Astrocyte (in vitro differentiated cells and primary cell): ENCODE data around the gene DNLZ. TPM values are rescaled to one million over a fixed set of nuclear protein-coding genes. Genes with fewer than 3 reads are reported as not detected.

ENCODE experiments used
- DNase-seq: peaks from one replicate; pipeline ENCODE4 v3.0.0-alpha.2; 2010; ENCODE audit warnings: low read depth
- FAIRE-seq: peaks from 2 replicates; lab custom pipeline; 2011; peaks lifted over from hg19 to GRCh38; lab: Jason Lieb, UNC
- H2AFZ ChIP-seq: 2 replicates; pipeline ENCODE4 v1.6.0; 2012; ENCODE audit warnings: low read depth, low read length, inconsistent platforms
- H3K27ac ChIP-seq: 2 replicates; pipeline ENCODE4 v1.5.1; 2011; ENCODE audit warnings: low read depth, low read length, inconsistent platforms
- H3K27me3 ChIP-seq: 2 replicates; pipeline ENCODE4 v1.6.0; 2011; ENCODE audit warnings: low read length, inconsistent platforms; ENCODE audit not compliant: insufficient read depth
- H3K36me3 ChIP-seq: 2 replicates; pipeline ENCODE4 v1.5.1; 2011; ENCODE audit warnings: low read length, inconsistent platforms; ENCODE audit not compliant: insufficient read depth
- H3K4me1 ChIP-seq: 2 replicates; pipeline ENCODE4 v1.5.1; 2011; ENCODE audit warnings: low read length, inconsistent platforms; ENCODE audit not compliant: insufficient read depth
- H3K4me2 ChIP-seq: 2 replicates; pipeline ENCODE4 v1.6.0; 2012; ENCODE audit warnings: low read length, inconsistent platforms
- H3K4me3 ChIP-seq: 2 replicates; pipeline ENCODE4 v1.5.1; 2011; ENCODE audit warnings: low read depth, mild to moderate bottlenecking, low read length, inconsistent platforms; ENCODE audit not compliant: insufficient read depth
- H3K79me2 ChIP-seq: 2 replicates; pipeline ENCODE4 v1.6.0; 2012; ENCODE audit warnings: mild to moderate bottlenecking, low read length, inconsistent platforms; ENCODE audit not compliant: insufficient read depth
- H3K9ac ChIP-seq: 2 replicates; pipeline ENCODE4 v1.6.0; 2012; ENCODE audit warnings: mild to moderate bottlenecking, low read length, inconsistent platforms
- H3K9me3 ChIP-seq: 2 replicates; pipeline ENCODE4 v1.5.1; 2012; ENCODE audit warnings: low read depth, mild to moderate bottlenecking, low read length, inconsistent platforms; ENCODE audit not compliant: insufficient read depth
- H4K20me1 ChIP-seq: 2 replicates; pipeline ENCODE4 v1.6.0; 2012; ENCODE audit warnings: low read length, inconsistent platforms; ENCODE audit not compliant: insufficient read depth
- H3K27ac Mint-ChIP-seq: one replicate; pipeline ENCODE4 v1.8.0; 2021; ENCODE audit warnings: mild to moderate bottlenecking, mixed read lengths; ENCODE audit not compliant: unreplicated experiment
- H3K27me3 Mint-ChIP-seq: one replicate; pipeline ENCODE4 v1.8.0; 2021; ENCODE audit warnings: low read depth, mixed read lengths; ENCODE audit not compliant: unreplicated experiment
- H3K36me3 Mint-ChIP-seq: one replicate; pipeline ENCODE4 v1.8.0; 2021; ENCODE audit warnings: low read depth, mixed read lengths; ENCODE audit not compliant: unreplicated experiment
- H3K4me1 Mint-ChIP-seq: one replicate; pipeline ENCODE4 v1.8.0; 2021; ENCODE audit warnings: low read depth, mixed read lengths; ENCODE audit not compliant: unreplicated experiment
- H3K4me3 Mint-ChIP-seq: one replicate; pipeline ENCODE4 v1.8.0; 2021; ENCODE audit warnings: mild to moderate bottlenecking, moderate library complexity, mixed read lengths; ENCODE audit not compliant: unreplicated experiment
- H3K9me3 Mint-ChIP-seq: one replicate; pipeline ENCODE4 v1.8.0; 2021; ENCODE audit warnings: mild to moderate bottlenecking, mixed read lengths; ENCODE audit not compliant: unreplicated experiment
- CTCF ChIP-seq: IDR thresholded peaks from 2 replicates; pipeline ENCODE4 v1.5.1; 2011; ENCODE audit warnings: low read depth, mild to moderate bottlenecking, inconsistent platforms, low read length, moderate library complexity; ENCODE audit not compliant: insufficient read depth
- EZH2 ChIP-seq: IDR thresholded peaks from 2 replicates; pipeline ENCODE4 v1.6.1; 2012; ENCODE audit warnings: mild to moderate bottlenecking, low read length, inconsistent platforms; ENCODE audit not compliant: insufficient read depth
- total RNA-seq: library from RNA; stranded (reverse); gene quantifications from 2 replicates; pipeline ENCODE4 v1.2.1, GENCODE V29; 2021

DNLZ gene
- total RNA-seq, 1 donor from 2014 or later: 17.4 TPM

DNA sequence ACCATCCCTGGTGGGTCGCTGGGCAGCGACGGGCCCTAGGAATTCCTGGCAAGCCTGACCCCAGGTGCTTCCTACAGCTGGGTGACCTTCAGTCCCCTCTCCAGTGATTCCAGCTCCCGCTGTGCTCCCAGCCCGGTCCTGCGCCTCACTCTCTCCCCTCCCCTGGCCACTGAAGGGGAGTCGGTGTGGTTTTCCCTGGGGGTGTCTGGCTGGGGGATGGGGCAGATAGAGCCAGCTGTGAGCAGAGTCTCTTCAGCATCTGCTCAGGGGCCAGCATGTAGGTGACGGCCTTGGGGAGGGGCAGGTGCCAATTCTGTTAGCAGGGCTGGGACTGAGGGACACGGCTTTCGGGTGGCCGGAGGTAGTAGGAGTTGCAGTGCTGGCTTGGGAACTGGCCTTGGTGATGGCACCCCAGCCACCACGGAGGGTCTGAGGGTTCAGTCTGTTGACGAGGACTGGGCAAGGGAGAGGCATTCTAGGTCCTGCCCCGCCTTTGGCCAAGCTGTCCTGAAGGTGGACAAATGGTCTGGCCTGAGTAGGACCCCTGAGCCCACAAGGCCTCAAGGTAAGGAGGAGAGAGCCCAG, 33.0 kb downstream of the DNLZ start:
- H3K4me2 ChIP-seq: no peak overlapping the region
- no peaks in the 10 kb centered on the region for H3K9me3 Mint-ChIP-seq

DNA sequence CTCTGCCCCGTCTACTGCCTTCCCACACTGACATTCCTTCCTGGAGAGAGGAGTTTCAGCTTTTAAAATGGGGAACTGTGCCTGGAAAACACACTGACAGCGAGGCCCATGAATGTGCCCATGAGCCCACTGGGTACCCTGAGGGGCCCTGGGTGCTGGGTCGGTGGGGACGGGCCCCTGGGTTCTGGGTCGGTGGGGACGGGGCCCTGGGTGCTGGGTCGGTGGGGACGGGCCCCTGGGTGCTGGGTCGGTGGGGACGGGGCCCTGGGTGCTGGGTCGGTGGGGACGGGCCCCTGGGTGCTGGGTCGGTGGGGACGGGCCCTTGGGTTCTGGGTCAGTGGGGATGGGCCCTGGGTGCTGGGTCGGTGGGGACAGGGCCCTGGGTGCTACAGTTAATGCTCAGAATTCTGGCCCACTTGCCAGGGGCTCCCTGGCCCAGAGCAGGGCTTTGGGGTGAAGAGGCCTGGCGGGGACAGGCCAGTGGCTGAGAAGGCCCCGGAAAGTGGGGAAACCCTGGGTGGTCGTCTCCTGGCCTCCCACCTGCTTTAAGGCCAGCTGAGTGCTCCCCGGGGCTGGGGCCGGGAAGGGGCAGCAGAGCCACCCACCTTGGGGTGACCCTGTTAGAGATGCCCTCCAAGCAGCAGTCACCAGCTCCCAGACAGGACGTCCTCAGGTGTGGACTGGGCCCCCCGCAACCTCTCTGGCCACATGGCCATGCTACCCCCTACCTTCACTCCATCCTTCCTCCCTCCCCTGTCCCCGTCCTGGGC, 33.7 kb downstream of the DNLZ start:
- no peak for DNase-seq
- no peak for FAIRE-seq
- H3K9me3 Mint-ChIP-seq: no peaks in the 10 kb centered on the region
- peak overlapping the region; percentile 89 for H3K4me3 Mint-ChIP-seq
- Histone ChIP-seq H3K4me2 (peak overlapping the region; percentile 98), H3K4me3 (no peak overlapping the region), H3K79me2 (peaks cover 68% of the 10 kb centered on the region), H3K36me3 (no peaks in the 10 kb centered on the region), H3K9ac (peak overlapping the region; percentile 85), H3K27me3 (no peaks in the 10 kb centered on the region), H3K27ac (no peak overlapping the region), H2AFZ (no peak overlapping the region), H3K9me3 (no peaks in the 10 kb centered on the region), H4K20me1 (peaks cover 66% of the 10 kb centered on the region), H3K4me1 (peaks cover 32% of the 10 kb centered on the region)
- H3K27ac Mint-ChIP-seq: no peak overlapping the region
- TF ChIP-seq CTCF (no peak), EZH2 (no peak)
- H3K4me1 Mint-ChIP-seq: peaks cover 11% of the 10 kb centered on the region
- no peaks in the 10 kb centered on the region for H3K27me3 Mint-ChIP-seq
- peaks cover 3% of the 10 kb centered on the region for H3K36me3 Mint-ChIP-seq

More for the DNA sequence above, 33.0 kb downstream of the DNLZ start:
- Histone ChIP-seq H3K27me3 (no peaks in the 10 kb centered on the region), H3K9ac (no peak overlapping the region), H3K9me3 (no peaks in the 10 kb centered on the region), H3K36me3 (no peaks in the 10 kb centered on the region), H3K4me1 (peaks cover 35% of the 10 kb centered on the region), H3K79me2 (peaks cover 69% of the 10 kb centered on the region), H4K20me1 (peaks cover 73% of the 10 kb centered on the region), H3K27ac (no peak overlapping the region), H3K4me3 (no peak overlapping the region), H2AFZ (no peak overlapping the region)
- H3K36me3 Mint-ChIP-seq: peaks cover 3% of the 10 kb centered on the region
- peaks cover 11% of the 10 kb centered on the region for H3K4me1 Mint-ChIP-seq
- DNase-seq (no peak), FAIRE-seq (no peak)
- H3K4me3 Mint-ChIP-seq: no peak overlapping the region
- H3K27me3 Mint-ChIP-seq: no peaks in the 10 kb centered on the region
- no peak for TF ChIP-seq EZH2
- TF ChIP-seq CTCF: no peak
- no peak overlapping the region for H3K27ac Mint-ChIP-seq
